GM21423 (cell line): ENCODE results near the gene EWSR1.
A peak's percentile ranks its signal among the peaks of the same experiment; 100 is the strongest.
"Not testable (repeated sequence)": the region's sequence is repeated elsewhere in the genome, so short reads cannot be mapped to it uniquely, and the experiment has no call there.

Experiments
- ATAC-seq: cut with Tn5 transposase; IDR thresholded peaks from one replicate; pipeline ENCODE4 v1.9.1; 2021; ENCODE audit warnings: mild to moderate bottlenecking, moderate library complexity; ENCODE audit not compliant: unreplicated experiment

The EWSR1 gene

DNA sequence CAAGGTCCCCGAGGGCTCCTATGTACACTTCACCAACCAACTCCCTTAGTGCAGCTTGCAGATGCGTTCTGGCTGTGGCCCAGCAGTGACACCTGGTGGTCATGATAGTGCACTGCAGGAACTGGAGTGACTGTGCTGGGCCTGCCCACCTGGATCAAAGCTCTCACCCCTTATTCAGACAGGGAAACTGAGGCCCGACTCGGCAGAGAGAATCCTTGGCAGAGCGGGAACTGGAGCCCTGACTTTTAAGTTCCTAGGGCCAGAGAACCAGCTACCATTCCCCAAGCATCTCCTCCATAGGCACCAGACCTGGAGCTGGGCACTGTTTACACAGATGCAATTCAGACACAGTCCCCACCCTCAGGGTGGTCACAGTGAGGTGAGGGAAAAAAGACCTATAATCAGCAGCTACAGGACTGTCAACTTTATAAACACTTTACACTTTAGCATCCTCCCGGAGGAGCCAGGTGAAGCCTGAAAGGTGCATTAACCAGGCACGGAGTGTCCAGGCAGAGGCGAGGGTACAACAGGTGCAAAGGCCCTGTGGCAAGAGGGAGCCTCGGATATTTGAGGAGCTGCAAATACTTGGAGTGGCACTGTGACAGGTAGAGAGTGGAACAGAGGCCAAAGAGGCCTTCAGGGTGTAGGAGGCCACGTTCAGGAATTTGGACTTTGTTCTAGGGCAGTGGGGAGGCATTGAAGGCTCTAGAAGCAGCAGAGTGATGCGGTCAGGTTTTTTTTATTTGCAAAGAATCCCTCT is 22.3 kb upstream of the EWSR1 start:
- ATAC-seq, result peak; percentile 52

DNA sequence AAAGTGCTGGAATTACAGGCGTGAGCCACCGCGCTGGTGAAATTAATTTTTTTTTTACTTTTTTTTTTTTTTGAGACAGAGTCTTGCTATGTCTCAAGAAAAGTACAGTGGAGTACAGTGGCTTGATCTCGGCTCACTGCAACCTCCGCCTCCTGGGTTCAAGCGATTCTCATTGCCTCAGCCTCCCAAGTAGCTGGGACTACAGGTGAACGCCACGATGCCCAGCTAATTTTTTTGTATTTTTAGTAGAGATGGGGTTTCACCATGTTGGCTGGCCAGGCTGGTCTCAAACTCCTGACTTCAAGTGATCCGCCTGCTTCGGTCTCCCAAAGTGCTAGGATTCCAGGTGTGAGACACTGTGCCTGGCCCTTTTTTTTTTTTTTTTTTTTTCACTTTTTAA is 20.2 kb upstream of the EWSR1 start:
- not testable (repeated sequence) for ATAC-seq

DNA sequence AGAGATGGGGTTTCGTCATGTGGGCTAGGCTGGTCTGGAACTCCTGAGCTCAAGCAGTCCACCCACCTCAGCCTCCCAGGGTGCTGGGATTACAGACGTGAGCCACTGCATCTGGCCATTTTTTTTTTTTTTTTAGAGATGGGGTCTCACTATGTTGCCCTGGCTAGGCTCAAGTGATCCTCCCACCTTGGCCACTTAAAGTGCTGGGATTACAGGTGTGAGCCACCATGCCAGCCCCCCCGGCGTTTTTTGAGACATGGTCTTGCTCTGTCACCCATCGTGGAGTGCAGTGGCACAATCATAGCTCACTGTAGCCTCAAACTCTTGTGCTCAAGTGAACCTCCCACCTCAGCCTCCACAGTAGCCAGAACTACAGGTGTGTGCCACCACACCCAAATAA is 16.8 kb upstream of the EWSR1 start:
- no peak for ATAC-seq

DNA sequence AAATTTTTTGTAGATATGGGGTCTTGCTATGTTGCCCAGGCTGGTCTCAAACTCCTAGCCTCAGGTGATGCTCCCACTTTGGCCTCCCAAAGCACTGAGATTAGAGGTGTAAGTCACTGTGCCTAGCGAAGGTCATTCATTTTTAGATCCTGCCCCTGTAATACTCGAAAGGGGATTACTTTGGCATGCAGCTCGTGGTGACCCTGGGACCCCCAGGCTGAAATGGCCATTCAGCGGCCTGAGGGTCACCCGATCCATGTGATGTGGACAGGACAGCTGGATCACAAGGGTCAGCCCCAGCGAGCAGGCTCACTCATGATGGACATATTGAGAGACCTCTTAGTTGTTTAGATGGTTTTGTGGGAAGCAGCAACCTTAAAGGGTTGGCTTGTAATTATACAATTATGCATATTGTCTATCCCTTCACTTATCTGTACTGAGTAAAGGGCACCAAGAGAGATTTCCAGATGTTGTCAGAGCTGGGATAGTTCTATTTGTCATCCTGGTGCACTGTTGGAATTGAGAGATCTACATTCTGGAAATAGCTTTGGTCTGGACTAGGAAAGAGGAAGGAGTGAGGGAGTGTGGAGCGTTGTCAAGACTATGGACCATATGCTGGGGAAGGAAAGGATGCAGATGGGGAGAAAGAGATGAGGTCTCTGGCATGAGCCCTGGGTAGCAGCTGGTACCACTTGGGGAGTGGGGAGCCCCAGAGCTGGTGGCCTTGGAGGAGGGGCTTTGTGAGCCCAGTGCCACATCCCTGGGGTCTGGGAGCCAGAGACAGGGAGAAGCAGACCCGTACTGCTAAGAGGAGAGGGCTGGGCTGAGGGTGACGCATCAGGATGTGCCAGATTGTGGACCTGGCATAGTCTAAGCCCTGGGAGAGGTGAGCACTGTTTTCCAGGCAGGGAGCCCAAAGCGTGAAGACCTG is 15.8 kb upstream of the EWSR1 start:
- ATAC-seq, result no peak

- ATAC-seq, result no peak
Observed at GRCh38 chr22:29253561-29254285, 14.3 kb upstream of the EWSR1 start.

GRCh38 chr22:29254286-29254660 is 13.8 kb upstream of the EWSR1 start:
- no peak for ATAC-seq

DNA sequence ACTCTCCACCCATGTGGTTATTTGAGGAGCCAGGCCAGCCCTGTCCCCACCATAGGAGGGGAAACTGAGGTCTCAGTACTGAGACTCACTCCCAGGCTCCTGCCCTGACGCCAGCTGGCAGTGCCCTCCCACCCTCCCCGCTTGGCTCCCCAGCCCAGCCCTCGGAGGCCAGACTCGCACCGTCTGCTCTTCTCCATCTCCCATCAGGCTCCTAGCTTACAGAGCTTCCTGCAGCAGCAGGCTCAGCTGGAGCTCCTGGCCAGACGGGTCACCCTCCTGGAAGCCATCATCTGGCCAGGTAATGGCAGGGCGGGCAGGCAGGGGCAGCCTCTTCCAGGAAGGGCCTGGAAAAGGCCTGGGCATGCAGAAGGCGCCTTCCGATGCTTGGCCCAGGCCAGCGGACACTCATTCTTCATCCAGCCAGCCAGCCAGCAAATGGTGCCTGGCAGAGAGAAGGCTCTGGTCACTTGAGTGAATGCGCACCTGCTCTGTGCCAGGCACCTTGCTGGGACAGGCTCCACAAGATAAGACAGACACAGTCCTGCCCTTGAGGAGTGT is 12.9 kb upstream of the EWSR1 start:
- ATAC-seq, result no peak

DNA sequence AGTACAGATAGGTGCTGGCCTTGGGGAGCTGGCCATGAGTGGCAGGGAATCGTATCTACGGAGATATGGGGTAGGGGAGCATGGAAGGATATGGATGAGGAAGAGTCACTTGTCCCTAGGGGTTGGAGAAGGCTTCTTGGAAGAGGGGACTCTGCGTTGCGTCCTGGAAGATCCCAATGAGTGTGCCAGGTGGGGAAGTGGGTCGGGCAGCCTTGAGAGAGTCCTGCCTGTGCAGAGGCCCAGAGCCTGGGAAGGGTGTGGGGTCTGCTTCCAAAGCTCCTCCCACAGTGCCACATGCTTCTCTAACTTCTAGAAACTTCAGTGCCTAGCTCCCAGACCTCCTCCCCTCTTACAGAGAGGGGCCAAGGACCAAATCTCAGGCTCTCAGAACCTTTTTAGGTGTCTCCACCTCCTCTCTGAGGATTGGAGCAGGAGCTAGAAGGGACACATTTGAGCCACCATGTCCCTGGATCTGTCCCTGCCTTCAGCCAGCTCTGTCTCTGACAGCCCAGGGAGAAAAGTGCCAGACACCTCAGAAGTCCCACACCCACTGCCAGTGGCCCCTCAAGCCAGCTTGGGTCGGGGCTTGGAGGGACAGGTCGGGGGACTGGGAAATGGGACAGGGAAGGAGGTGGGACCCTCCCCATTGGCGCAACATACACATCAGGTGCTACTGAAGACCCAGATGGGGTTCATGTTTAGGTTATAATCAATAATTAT is 11.3 kb upstream of the EWSR1 start:
- ATAC-seq, result no peak

GRCh38 chr22:29257751-29258181 is 10.3 kb upstream of the EWSR1 start:
- no peak for ATAC-seq

DNA sequence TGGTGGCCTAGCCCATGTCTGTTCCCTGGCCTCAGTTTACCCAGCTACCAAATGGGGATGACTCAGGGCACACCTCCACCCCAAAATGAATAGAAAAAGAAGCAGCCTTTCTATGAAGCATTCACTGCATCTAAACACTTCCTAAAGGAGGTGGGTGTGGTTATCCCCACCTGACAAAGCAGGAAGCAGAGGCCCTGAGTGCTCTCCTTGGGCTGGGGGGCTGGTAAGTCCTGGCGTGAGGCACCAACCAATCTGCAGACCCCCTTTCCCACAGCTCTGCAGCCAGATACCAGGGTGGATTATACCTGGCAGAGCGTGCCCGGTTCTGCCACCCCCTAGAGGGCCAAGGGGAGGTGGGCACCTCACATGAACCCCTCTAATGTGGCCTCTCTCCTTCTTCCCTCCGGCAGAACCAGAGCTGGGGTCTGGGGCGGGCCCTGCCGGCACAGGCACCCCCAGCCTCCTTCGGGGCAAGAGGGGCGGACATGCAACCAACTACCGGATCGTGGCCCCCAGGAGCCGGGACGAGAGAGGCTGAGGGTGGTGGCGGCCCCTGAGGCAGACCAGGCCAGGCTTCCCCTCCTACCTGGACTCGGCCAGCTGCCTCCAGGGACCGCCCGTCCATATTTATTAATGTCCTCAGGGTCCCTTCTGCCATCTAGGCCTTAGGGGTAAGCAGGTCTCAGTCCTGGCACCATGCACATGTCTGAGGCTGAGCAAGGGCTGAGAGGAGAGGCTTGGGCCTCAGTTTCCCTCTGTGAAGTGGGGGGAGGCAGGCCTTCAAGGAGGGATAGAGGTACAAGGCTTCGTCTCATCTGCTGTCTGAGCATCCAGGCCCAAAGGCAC is 9.4 kb upstream of the EWSR1 start:
- ATAC-seq, result no peak

DNA sequence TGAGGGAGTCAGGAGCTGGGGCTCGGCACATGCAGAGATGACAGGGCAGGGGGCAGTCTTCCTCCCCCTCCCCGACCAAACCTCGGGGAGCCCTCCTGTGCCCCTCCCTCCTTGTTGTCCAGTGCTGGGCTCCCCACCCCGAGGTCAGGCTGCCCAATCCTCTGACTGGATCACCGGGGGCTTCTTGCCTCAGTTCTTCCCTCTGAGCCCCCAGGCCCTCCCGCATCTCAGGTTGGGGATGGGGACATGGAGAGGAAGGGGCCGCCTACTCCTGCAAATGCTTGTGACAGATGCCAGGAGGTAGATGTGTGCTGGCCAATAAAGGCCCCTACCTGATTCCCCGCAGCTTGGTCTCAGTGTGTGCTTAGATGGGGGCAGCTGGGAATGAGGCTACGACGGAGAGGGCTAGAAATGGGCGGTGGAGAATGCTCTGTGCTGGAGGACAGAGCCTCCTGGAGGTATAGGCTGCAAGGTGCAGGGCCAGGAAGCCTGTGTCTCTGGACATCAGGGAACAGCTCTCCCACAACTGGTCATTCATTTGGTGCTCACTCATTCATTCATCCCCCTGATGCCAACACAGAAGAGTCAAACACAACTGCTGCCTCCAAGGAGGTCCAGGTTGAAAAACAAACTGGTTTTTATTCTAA is 8.7 kb upstream of the EWSR1 start:
- no peak for ATAC-seq

- no peak for ATAC-seq
Observed at GRCh38 chr22:29260031-29260560, 8.0 kb upstream of the EWSR1 start.

DNA sequence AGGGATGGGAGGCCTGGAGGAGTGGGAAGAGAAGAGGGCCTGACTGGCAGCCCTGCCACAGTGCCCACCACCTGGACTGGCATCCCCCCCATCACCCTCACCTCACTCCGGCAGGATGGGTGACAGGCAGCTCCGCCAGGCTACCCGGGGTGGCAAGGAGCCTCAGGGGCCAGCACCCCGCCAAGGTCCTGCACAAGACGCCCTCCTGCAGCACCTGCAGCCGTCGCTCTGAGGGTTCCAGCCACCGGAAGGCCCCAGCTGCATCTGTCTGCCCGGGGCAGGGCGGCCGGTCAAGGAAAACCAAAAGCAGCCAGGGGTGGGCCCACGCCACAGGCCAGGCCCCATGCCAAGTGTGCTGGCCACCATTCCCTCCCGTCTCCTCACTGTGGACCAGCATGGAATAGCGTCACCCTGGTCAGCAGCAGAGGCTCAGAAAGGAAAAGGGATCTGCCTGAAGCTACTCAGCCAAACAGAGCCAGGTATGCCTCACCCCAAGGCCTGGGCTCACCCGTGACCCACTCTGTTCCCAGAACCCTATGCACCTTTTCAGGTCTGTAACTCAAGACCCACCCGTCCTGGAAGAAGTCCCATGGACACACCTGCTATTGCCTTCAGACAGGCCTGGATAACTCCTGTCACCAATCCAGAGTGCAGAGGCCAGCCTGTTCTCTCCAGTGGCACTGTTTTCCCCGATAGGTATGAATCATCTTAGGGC is 7.3 kb upstream of the EWSR1 start:
- no peak for ATAC-seq

DNA sequence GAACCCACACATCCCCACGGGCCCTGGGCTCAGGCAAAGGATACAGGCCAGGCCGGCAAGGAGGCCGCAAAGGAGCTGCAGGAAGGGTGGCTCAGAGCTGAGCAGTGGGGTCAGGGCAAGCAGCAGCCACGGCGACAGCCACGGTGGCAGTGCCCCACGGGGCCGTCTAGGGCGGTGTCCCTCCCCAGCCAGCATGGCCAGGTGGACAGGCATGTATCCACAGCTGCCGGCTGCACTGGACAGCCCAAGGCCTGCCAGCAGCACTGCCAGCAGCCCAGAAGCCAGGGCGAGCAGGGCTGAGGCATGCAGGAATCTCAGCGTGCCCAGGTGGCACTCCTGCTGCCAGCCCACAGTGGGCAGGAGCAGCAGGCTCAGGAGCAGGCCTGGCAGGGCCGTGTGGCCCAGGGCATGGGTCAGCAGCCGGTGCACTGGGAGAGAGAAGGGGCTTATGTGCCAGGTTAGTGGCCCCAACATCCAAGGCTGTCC is 4.2 kb upstream of the EWSR1 start:
- ATAC-seq, result no peak

- no peak for ATAC-seq
Observed at GRCh38 chr22:29265305-29265704, 2.8 kb upstream of the EWSR1 start.

GRCh38 chr22:29265929-29266328 is 2.1 kb upstream of the EWSR1 start:
- no peak for ATAC-seq

- no peak for ATAC-seq
Observed at GRCh38 chr22:29266564-29267461, 1.3 kb upstream of the EWSR1 start.
